Activated CD8-positive, alpha-beta memory T cell treated with anti-CD3 and anti-CD28 coated beads, Interleukin-2, amount 50 U/mL, for 48 hours (primary cell): ENCODE measurements around the gene LMO2.
"Not testable (repeated sequence)": the region's sequence is repeated elsewhere in the genome, so short reads cannot be mapped to it uniquely, and the experiment has no call there.

Source experiments
- DNase-seq: peaks from one replicate; pipeline ENCODE4 v3.0.0-alpha.2; 2020

The LMO2 gene

DNA sequence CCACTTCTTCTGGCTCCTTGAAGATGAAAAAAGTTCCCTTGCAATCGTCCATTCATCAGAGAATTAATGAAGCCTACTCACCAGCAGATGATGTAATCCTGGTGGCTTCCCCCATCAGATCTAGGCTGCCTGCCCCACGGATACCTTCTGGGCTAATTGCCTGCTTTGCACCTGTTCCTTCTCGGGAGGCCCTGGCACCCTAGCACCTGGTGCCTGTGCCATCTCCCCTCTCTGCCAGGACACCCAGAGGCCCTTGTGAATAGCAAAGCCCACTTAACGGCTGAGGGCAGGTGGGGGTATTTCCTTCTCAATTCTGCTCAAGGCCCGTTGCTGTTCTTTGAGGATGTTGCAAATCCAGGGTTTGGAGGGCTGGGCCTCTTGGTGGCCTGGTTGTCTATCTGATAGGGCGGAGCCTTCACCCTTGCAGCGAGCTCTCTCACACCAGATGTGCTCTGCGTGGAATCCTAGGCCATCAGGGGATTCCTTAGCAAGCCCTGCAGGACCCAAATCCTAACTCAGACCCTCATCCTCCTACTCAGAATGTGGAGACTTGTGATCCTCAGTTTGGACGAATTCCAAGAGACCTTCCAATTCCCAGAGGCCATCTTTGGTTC is at the start of gene LMO2:
TSS of gene LMO2 (minus strand) at position 363 of the 614 bp plus-strand sequence. CDS start 22,360 bp downstream, outside the sequence.
- DNase-seq: no peak

DNA sequence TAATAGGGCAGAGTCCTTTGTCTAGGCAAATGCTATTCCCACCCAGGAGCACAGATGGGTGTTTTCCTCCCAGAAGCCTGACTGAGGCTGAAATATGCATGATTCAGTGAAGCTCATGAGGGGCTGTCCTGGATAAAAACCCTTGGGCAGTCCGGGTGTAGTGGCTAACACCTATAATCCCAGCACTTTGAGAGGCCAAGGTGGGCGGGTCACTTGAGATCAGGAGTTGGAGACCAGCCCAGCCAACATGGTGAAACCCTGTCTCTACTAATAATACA is 48.6 kb upstream of the LMO2 start:
- no peak for DNase-seq

- DNase-seq: no peak
These were observed 45.1 kb upstream of the LMO2 start for GRCh38 chr11:33936725-33937604.

DNA sequence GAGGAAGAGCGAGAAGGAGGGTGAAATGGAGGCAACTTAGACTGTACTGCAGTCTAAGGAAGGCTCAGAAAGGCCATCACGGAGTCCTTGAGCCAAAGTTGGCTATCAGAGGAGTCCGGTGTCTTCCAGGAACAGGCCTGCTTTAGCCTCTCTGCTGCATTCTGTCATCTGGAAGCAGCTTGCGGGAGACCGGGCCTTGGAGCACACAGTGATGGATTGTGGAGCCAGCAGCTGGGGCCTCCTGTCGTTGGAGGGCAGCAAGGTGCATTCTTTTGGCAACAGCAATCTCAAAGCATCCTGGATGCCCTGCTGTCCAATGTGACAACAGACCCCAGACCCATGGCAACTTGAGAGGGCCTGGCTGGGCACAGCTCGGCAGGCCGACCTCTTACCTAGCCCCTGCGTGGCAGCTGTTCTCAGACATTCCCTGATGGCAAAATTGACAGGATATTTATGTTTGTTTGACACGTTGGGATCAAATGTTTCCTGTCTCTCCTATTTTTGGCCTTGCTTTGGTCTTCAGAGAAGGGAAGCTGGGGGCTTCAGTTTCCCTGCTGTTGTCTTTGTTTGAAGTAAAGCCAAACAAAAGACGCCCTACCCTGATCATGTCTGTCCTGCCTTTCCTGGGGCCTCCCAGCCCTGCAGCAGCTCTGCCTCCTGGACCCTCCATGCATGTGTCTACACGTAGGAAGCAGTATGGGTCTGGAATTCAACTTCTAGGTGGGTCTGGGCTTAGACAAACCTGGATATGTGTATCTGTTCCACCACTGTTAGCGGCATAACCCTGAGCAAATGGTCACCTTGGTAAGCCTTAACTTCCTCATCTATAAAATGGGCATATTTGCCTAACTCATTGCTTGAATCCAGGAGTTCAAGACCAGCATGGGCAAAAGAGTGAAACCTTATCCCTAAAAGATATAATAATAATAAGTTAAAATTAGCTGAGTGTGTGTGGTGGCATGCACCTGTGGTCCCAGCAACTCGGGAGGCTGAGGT is 43.9 kb upstream of the LMO2 start:
- DNase-seq: no peak

GRCh38 chr11:33935005-33935404 is 43.1 kb upstream of the LMO2 start:
- no peak for DNase-seq

GRCh38 chr11:33934450-33934849 is 42.6 kb upstream of the LMO2 start:
- no peak for DNase-seq

DNA sequence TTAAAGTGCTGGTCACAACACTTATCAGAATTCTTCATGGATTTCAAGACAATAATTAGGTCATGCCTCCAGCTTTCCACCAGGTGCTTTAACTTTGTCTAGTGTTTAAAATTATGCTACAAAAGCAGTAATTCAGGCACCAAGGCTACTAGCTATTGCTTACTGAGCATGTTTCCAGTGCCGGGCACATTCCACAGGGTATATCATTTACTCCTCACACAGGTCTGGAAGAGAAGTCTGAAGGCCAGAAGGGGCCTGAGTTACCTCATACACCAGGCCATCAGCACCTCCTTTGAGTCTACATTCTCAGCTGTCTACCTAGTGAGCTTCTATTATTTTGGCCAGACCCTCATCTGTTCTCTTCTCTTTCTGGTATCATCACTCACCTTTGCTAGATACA is 41.7 kb upstream of the LMO2 start:
- DNase-seq: no peak

DNA sequence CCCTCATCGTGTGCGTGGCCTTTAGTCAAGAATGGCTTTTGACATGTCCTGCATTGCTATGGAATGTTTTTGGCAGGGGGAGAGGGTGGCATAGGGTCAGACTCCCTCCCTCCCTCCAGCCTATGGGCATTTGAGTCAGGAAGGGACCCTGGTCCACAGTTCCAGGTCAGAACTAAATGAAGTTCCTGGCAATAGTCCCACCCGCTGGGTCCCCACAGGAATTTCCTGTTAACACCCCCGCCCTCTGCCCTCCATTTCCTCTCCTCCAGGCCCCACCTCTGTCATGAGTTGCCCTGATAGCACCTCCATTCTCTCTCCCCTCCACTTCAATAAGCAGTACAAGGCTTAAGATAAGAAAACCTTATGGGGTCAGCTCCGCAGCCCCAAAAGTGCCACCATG is 40.8 kb upstream of the LMO2 start:
- DNase-seq: no peak

GRCh38 chr11:33931739-33932366 is 40.0 kb upstream of the LMO2 start:
- not testable (repeated sequence) for DNase-seq

DNA sequence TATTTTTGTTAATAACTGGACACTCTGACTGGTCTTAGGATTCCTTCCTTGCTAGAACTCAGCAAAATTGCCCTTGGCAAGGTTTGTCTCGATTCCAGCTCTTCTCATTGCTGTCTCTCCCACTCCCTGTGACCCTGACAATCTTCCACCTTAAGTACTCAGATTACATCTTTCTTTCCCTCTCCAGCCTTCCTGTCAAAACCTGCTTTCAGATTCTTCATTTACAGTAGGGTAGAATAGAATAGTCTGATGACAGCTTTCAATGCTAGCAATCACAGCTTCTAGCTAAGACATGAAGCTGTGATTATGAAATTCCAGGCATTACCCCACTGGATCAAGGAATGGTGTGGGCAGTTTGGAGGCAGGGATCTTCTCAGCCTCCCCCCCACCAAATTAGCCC is 39.2 kb upstream of the LMO2 start:
- no peak for DNase-seq

GRCh38 chr11:33930317-33931021 is 38.6 kb upstream of the LMO2 start:
- no peak for DNase-seq

- no peak for DNase-seq
These were observed 36.7 kb upstream of the LMO2 start for GRCh38 chr11:33928564-33928963.

- DNase-seq: no peak
These were observed 35.0 kb upstream of the LMO2 start for GRCh38 chr11:33926671-33927552.

DNA sequence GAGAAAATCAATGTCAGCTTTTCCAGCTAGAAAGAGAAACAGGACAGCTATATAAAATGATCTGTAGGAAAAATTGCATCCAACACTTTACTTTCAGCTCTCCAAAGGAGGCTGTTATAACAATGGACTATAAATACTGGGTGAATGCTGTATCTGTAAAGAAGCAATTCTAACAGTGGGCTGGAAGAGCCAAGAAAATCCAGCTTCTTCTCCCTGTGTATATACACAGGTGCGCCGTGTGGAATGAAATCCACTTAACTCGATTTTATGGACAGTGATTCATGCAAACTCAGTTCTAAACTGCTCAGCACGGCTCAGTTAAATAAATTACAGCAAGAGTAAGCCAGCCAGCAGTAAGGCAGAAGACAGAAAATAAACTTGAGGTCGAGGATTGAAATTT is 32.5 kb upstream of the LMO2 start:
- no peak for DNase-seq

DNA sequence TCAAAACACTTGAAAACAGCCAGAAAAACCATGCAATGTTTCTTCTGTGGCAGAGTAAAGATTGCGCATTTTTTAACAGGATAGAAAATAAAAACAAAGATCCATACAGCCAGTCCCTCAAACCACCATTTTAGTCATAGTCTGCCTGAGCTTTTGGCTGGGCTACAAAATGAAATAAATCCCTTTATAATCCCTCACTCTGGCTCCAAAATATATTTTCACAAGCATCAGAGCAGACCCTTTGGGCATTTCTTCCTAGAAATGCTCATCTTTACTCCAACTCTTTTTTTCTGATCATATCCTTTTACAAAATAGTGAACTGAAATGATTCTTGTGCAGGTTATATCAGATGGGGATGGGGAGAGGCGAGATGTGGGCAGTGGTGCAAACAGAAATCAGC is 31.8 kb upstream of the LMO2 start:
- no peak for DNase-seq

DNA sequence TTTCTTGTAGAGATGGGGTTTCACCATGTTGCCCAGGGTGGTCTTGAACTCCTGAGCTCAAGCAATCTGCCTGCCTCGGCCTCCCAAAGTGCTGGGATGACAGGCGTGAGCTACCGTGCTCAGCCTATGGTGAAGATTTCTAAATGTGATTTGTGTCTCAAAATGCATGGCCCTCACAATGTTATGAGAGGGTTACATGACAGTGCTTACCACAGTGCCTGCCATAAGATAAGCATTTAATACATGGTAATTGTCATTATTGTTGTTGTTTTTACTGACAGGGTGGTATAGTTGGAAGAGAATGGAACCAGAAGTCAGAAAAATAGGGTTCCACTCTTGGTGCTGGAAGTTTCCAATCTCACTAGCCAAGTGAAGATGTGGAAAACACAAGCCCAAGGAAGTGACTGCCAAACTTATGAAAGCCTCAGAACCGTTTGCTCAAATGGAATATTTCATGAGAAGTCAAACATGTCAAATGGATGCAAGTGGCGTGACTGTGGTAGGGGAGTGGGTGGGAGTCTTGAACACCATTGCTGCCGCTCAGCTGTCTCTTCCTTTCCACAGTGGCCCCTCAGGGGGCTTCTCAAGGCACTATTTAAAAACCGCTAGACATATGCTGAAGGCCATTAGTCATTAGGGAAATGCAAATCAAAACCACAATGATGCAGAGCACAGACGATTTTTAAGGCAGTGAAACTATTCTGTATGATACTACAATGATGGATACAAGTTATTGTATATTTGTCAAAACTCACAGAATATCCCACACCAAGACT is 29.1 kb upstream of the LMO2 start:
- no peak for DNase-seq

DNA sequence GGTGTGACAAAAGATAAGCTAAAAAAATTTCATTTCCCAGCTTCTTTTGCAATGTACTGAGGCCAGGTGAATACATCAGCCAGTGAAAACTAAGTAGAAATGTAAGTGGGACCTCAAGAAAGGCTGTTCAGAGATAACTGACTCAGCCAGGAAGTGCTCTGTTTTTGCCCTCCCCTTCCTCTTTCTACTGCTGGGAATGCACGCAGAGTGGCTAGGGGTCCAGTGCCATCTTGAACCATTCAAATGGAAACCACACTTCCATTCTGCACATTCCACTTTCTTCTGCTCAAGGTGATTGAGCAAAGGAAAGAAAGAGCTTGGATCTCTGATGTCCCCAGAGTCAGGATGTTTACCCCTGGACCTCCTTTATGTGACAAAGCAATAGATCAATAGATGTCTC is 27.8 kb upstream of the LMO2 start:
- no peak for DNase-seq

GRCh38 chr11:33917402-33917801 is 25.5 kb upstream of the LMO2 start:
- not testable (repeated sequence) for DNase-seq

DNA sequence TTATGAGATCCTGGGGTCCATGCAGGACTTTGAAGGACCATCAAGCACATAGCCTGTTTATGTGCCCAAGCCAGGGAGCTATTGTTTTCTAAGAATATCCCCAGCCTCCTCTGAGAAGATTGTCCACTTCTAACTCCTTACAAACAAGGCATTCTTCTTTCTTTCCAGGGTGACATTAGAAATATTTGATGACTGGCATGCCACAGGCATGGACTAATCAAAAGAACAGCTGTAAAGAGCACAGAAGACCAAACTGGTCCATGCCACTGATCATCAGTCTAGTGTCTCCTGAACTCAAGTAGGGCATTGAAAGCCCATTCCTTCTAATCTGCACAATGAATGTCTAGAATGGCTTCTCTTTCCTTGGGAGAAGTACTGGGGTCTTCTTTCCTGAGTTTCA is 24.9 kb upstream of the LMO2 start:
- no peak for DNase-seq

DNA sequence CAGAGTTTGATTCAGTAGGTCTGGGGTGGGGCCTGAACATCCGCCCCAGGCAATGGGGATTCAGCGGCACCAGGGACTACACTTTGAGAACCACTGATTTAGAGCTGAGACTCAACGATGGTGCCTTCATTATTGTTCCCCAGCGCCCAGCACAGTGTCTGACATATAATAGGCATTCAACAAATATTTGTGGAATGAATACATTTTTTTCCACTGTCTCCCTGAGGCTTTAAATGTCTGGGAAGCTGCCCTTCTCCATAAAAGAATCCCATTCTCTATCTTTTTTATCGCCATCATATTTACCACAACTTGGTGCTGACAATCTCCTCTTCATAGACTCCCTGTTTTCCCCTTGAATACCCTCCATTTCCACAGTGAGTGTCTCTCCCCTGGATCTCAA is 23.6 kb upstream of the LMO2 start:
- DNase-seq: no peak

DNA sequence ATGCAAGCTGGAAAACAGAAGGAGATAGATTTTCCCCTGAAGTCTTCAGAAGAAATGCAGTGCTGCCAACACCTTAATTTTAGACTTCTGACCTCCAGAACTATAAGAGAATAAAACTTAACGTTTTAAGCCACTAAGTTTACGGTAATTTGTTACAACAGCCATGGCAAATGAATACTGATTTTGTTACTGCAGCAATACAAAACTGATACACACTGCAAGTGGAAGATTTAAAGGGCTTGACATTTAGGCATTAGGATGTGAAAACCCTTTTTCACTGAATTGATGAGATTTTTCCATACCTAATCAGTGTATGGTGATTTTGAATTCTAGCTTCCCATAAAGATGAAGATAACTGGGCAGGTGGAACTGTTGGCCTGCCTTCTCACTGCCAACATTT is 22.1 kb upstream of the LMO2 start:
- no peak for DNase-seq
